GM23338 (cell line): ENCODE data around the gene ZC3H7A.

Source experiments
- CREB1 ChIP-seq: fragments of 250-450 bp; sonication (Bioruptor Pico); IDR thresholded peaks from 2 replicates; pipeline ENCODE4 v1.5.0; 2020; ENCODE audit warnings: low read depth, mild to moderate bottlenecking, moderate library complexity
- ETS1 ChIP-seq: IDR thresholded peaks from 2 replicates; pipeline ENCODE4 v1.6.1; 2016; ENCODE audit warnings: antibody characterized with exemption
- EZH2 ChIP-seq: fragments of 200-600 bp; sonication (generic); IDR thresholded peaks from one replicate; pipeline ENCODE4 v1.8.0; 2017; ENCODE audit warnings: antibody characterized with exemption, mild to moderate bottlenecking, low read depth; ENCODE audit not compliant: unreplicated experiment
- EZH2phosphoT487 ChIP-seq: fragments of 200-600 bp; sonication (generic); IDR thresholded peaks from one replicate; pipeline ENCODE4 v1.8.1; 2018; ENCODE audit warnings: antibody characterized with exemption; ENCODE audit not compliant: unreplicated experiment
- JUNB ChIP-seq: IDR thresholded peaks from one replicate; pipeline ENCODE4 v1.6.1; 2016; ENCODE audit warnings: antibody characterized with exemption; ENCODE audit not compliant: unreplicated experiment
- NANOG ChIP-seq: IDR thresholded peaks from 2 replicates; pipeline ENCODE4 v1.6.1; 2016; ENCODE audit warnings: antibody characterized with exemption, borderline replicate concordance
- POLR2AphosphoS5 ChIP-seq: IDR thresholded peaks from 2 replicates; pipeline ENCODE4 v1.6.1; 2016; ENCODE audit warnings: antibody characterized with exemption, low read depth
- STAT1 ChIP-seq: IDR thresholded peaks from one replicate; pipeline ENCODE4 v1.6.1; 2016; ENCODE audit warnings: antibody characterized with exemption; ENCODE audit not compliant: unreplicated experiment
- ZNF114 ChIP-seq: fragments of 250-450 bp; sonication (Bioruptor Pico); IDR thresholded peaks from 2 replicates; pipeline ENCODE4 v1.5.0; 2020; ENCODE audit warnings: mild to moderate bottlenecking, moderate library complexity
- ZNF331 ChIP-seq: fragments of 250-450 bp; sonication (Bioruptor Pico); IDR thresholded peaks from 2 replicates; pipeline ENCODE4 v1.5.0; 2020; ENCODE audit warnings: low read depth, mild to moderate bottlenecking, moderate library complexity
- TF ChIP-seq, protein P1 (sequence below), 2 experiments: fragments of 200-600 bp in 1 of 2; sonication (generic) in 1 of 2; conservative IDR thresholded peaks; 2 replicates each; pipeline versions ENCODE4 v1.5.1 to v1.6.1; 2016 to 2017; ENCODE audit warnings: antibody characterized with exemption in 2 of 2, low read depth in 2 of 2, mild to moderate bottlenecking in 2 of 2, moderate library complexity in 1 of 2
- TF ChIP-seq, protein P2 (sequence below): IDR thresholded peaks from one replicate; pipeline ENCODE4 v1.6.1; 2018; ENCODE audit warnings: antibody characterized with exemption; ENCODE audit not compliant: unreplicated experiment

GRCh38 chr16:11788914-11789313 lies 8.1 kb downstream of the ZC3H7A start:
- TF ChIP-seq, protein P1, sequence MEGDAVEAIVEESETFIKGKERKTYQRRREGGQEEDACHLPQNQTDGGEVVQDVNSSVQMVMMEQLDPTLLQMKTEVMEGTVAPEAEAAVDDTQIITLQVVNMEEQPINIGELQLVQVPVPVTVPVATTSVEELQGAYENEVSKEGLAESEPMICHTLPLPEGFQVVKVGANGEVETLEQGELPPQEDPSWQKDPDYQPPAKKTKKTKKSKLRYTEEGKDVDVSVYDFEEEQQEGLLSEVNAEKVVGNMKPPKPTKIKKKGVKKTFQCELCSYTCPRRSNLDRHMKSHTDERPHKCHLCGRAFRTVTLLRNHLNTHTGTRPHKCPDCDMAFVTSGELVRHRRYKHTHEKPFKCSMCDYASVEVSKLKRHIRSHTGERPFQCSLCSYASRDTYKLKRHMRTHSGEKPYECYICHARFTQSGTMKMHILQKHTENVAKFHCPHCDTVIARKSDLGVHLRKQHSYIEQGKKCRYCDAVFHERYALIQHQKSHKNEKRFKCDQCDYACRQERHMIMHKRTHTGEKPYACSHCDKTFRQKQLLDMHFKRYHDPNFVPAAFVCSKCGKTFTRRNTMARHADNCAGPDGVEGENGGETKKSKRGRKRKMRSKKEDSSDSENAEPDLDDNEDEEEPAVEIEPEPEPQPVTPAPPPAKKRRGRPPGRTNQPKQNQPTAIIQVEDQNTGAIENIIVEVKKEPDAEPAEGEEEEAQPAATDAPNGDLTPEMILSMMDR (conservative IDR thresholded peaks at IDR 0.05; ENCODE audit: low read depth in 2 of 2) = no peak
- TF ChIP-seq JUNB (no peak), EZH2phosphoT487 (no peak), POLR2AphosphoS5 (no peak), EZH2 (no peak), ETS1 (no peak), ZNF331 (CRISPR knock-in tag) (no peak), CREB1 (CRISPR knock-in tag) (no peak), ZNF114 (CRISPR knock-in tag) (no peak), NANOG (no peak), STAT1 (no peak)
- TF ChIP-seq, protein P2, sequence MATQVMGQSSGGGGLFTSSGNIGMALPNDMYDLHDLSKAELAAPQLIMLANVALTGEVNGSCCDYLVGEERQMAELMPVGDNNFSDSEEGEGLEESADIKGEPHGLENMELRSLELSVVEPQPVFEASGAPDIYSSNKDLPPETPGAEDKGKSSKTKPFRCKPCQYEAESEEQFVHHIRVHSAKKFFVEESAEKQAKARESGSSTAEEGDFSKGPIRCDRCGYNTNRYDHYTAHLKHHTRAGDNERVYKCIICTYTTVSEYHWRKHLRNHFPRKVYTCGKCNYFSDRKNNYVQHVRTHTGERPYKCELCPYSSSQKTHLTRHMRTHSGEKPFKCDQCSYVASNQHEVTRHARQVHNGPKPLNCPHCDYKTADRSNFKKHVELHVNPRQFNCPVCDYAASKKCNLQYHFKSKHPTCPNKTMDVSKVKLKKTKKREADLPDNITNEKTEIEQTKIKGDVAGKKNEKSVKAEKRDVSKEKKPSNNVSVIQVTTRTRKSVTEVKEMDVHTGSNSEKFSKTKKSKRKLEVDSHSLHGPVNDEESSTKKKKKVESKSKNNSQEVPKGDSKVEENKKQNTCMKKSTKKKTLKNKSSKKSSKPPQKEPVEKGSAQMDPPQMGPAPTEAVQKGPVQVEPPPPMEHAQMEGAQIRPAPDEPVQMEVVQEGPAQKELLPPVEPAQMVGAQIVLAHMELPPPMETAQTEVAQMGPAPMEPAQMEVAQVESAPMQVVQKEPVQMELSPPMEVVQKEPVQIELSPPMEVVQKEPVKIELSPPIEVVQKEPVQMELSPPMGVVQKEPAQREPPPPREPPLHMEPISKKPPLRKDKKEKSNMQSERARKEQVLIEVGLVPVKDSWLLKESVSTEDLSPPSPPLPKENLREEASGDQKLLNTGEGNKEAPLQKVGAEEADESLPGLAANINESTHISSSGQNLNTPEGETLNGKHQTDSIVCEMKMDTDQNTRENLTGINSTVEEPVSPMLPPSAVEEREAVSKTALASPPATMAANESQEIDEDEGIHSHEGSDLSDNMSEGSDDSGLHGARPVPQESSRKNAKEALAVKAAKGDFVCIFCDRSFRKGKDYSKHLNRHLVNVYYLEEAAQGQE = no peak
